Lung (tissue), 12 donors: ENCODE data around the gene C10orf67. TPM values are rescaled to one million over a fixed set of nuclear protein-coding genes. Genes with fewer than 3 reads are reported as not detected.

Experiments
- ATAC-seq: fragments of 200-7000 bp; cut with Tn5 transposase; one replicate; pipeline ENCODE4 v1.9.1; 2020; ENCODE audit warnings: moderate number of reproducible peaks; ENCODE audit not compliant: insufficient read depth, low FRiP score
- DNase-seq, 3 donors: peaks; one replicate each; pipeline ENCODE4 v3.0.0-alpha.2; 2013 to 2017
- H3K27ac ChIP-seq, 2 donors: one replicate each; pipeline ENCODE4 v1.5.1; 2013; ENCODE audit warnings: mild to moderate bottlenecking in 2 of 2, moderate library complexity in 2 of 2, control low read depth in 1 of 2, inconsistent platforms in 1 of 2, low read depth in 1 of 2, low read length in 1 of 2
- H3K27me3 ChIP-seq, 3 donors: one replicate each; pipeline ENCODE4 v1.5.1; 2013; ENCODE audit warnings: low read length in 2 of 3; ENCODE audit not compliant: control insufficient read depth in 3 of 3, insufficient read depth in 3 of 3
- H3K36me3 ChIP-seq, 4 donors: one replicate each; pipeline ENCODE4 v1.5.1; 2013; ENCODE audit warnings: low read length in 4 of 4, mild to moderate bottlenecking in 1 of 4, moderate library complexity in 1 of 4; ENCODE audit not compliant: control insufficient read depth in 4 of 4, insufficient read depth in 4 of 4
- H3K4me1 ChIP-seq, 5 donors: one replicate each; pipeline ENCODE4 v1.5.1; 2013; ENCODE audit warnings: low read length in 5 of 5, mild to moderate bottlenecking in 2 of 5, moderate library complexity in 1 of 5; ENCODE audit not compliant: control insufficient read depth in 5 of 5, insufficient read depth in 5 of 5
- H3K4me3 ChIP-seq: one replicate; pipeline ENCODE4 v1.5.1; 2013; ENCODE audit warnings: mild to moderate bottlenecking, control low read depth, moderate library complexity
- H3K9ac ChIP-seq, 2 donors: one replicate each; pipeline ENCODE4 v1.5.1; 2013; ENCODE audit warnings: low read length in 2 of 2, control low read depth in 1 of 2; ENCODE audit not compliant: insufficient read depth in 1 of 2
- H3K9me3 ChIP-seq, 4 donors: one replicate each; pipeline ENCODE4 v1.5.1; 2013; ENCODE audit warnings: low read length in 3 of 4, mild to moderate bottlenecking in 1 of 4, moderate library complexity in 1 of 4; ENCODE audit not compliant: control insufficient read depth in 4 of 4, insufficient read depth in 3 of 4
- CTCF ChIP-seq: IDR thresholded peaks from 2 replicates; pipeline ENCODE4 v1.5.1; 2012; ENCODE audit warnings: mild to moderate bottlenecking; ENCODE audit errors: control extremely low read depth, extremely low read depth
- WGBS, 2 donors: extraction: QIAGEN DNeasy Blood & Tissue Kit; methylation state at CpG; one replicate each; pipeline ENCODE4 v1.1.7; 2013; 5-methylcytosine and 5-hydroxymethylcytosine counted together
- polyA plus RNA-seq, 2 donors: library from polyadenylated mRNA; stranded (reverse); fragments of 200-250 nt; gene quantifications; one replicate each; pipeline ENCODE4 v1.2.1, GENCODE V29; 2013
- total RNA-seq, 2 donors: library from RNA; depleted of rRNA in 1 of 2; stranded (reverse); fragments of >200 nt in 1 of 2; gene quantifications; one replicate each; pipeline ENCODE4 v1.2.1, GENCODE V29; 2014 to 2021
- donor health status: control.
- donor health status: control.
- donor health status: Bipolar disorder and iron deficiency.
- donor health status: healthy.
- donor health status: DM: yes; HTN: yes; CAD: no.

Gene C10orf67
- total and polyA plus RNA-seq, 4 donors = 0.33 to 2.3 (median 0.91) TPM

GRCh38 chr10:23381298-23382040 is 36.9 kb upstream of the C10orf67 start:
- Histone ChIP-seq H3K4me1 (no peaks in the 10 kb centered on the region), H3K27ac (no peak overlapping the region), H3K27me3 (no peaks in the 10 kb centered on the region), H3K4me3 (no peak overlapping the region), H3K9ac (no peak overlapping the region), H3K9me3 (no peaks in the 10 kb centered on the region), H3K36me3 (no peaks in the 10 kb centered on the region)
- ATAC-seq (no peak), DNase-seq (no peak)
- WGBS, 2 donors = 89 to 94% methylated on average over 3 of the region's 3 CpGs
- TF ChIP-seq CTCF = no peak

- no peaks in the 10 kb centered on the region for H3K27me3 ChIP-seq
- H3K9me3 ChIP-seq = no peaks in the 10 kb centered on the region
- DNase-seq (no peak), ATAC-seq (no peak)
- no peak for TF ChIP-seq CTCF
- no peaks in the 10 kb centered on the region for H3K36me3 ChIP-seq
- 41% methylated on average over 3 of the region's 3 CpGs for WGBS, 2 donors
- no peak overlapping the region for H3K27ac ChIP-seq
- no peaks in the 10 kb centered on the region for H3K4me1 ChIP-seq
- no peak overlapping the region for H3K9ac ChIP-seq
- H3K4me3 ChIP-seq = no peak overlapping the region
These were observed 35.1 kb upstream of the C10orf67 start for GRCh38 chr10:23379686-23380085.

GRCh38 chr10:23376229-23376655 is 31.6 kb upstream of the C10orf67 start:
- Histone ChIP-seq H3K4me3 (no peak overlapping the region), H3K9me3 (peaks cover 0 to 1% (median 0%) of the 10 kb centered on the region in 4 donors), H3K36me3 (no peaks in the 10 kb centered on the region), H3K4me1 (no peaks in the 10 kb centered on the region), H3K27me3 (no peaks in the 10 kb centered on the region), H3K9ac (no peak overlapping the region), H3K27ac (no peak overlapping the region)
- 81 to 84% methylated on average over 3 of the region's 3 CpGs for WGBS, 2 donors
- DNase-seq (peak in 1 of 3 donors; percentile 7), ATAC-seq (peak; percentile 53)
- no peak for TF ChIP-seq CTCF
